GM21447 (cell line): ENCODE results near the gene TSPAN18.
A peak's percentile ranks its signal among the peaks of the same experiment; 100 is the strongest.

Experiments used
- ATAC-seq: cut with Tn5 transposase; IDR thresholded peaks from one replicate; pipeline ENCODE4 v1.9.1; 2021; ENCODE audit not compliant: unreplicated experiment

The TSPAN18 gene

DNA sequence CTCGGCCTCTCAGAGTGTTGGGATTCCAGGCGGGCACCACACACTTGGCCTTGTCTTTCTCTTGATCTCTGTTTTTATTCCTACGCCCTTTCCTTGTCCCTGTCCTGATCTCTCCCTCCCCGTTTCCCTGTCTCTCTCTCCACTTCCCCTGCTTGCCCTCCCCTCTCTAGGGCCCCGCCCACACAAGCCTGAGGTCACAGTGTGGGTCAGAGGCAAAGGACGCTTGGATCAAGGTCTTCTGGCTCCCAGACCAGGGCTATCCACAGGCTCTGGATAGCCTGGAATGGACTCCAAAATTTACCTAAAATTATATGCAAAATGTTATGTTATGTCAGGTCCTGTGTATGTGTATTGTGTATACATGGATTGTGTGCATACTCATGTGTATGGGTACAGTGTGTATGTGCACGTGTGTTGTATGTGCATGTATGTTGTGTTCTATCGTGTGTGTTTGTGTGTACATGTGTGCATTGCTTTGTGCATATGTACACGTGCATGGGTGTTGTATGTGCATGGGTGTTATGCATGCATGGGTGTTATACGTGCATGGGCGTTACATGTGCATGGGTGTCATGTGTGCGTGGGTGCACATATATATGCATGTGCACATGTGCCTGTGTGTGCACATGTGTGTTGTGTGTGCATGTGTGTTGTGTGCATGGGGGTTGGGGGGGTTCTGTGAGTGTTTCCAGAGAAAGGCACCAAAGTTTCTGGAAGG, 185.7 kb downstream of the TSPAN18 start:
- no peak for ATAC-seq

DNA sequence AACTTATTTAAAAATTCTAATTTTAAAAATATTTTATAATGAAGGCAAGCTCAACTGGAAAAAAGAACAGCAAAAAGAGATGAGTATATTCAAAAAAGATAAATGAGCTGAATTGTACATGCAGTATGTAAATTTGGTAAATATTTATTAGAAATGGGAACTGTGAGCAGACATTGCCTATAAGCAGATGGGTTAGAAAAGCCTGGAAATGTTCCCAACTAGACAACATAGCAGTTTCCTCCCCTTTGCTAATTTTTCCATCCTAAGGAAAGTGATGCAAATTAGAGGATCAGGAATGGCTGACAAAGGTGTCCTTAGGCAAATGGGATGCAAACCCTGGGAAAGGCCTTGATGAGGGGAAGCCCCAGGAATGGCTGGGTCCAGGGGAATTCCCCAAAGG, 186.7 kb downstream of the TSPAN18 start:
- ATAC-seq: no peak

- no peak for ATAC-seq
Measured at GRCh38 chr11:44914105-44914504, 187.3 kb downstream of the TSPAN18 start.

- no peak for ATAC-seq
Measured at GRCh38 chr11:44915004-44915403, 188.2 kb downstream of the TSPAN18 start.

- ATAC-seq: no peak
Measured at GRCh38 chr11:44915621-44916020, 188.9 kb downstream of the TSPAN18 start.

DNA sequence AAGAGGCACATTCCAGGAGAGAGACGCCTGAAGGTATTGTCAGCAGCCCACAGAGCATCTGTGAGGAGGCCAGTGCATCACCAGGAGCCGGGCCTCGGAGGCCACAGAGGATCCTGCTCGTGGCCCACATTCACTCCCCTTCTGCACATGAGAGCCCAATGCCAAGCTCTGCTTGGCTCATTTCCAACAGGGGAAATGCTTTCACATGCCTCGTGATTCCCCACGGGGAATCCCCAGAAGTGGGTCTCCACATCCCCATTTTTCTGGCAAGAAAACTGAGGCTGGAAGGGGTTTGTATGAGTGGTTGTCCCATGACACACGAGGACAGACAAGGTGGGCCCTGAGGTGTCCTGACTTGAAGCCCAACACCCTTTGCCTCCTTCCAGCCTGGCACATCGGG, 189.6 kb downstream of the TSPAN18 start:
- ATAC-seq: no peak

- no peak for ATAC-seq
Measured at GRCh38 chr11:44916801-44917385, 190.1 kb downstream of the TSPAN18 start.

DNA sequence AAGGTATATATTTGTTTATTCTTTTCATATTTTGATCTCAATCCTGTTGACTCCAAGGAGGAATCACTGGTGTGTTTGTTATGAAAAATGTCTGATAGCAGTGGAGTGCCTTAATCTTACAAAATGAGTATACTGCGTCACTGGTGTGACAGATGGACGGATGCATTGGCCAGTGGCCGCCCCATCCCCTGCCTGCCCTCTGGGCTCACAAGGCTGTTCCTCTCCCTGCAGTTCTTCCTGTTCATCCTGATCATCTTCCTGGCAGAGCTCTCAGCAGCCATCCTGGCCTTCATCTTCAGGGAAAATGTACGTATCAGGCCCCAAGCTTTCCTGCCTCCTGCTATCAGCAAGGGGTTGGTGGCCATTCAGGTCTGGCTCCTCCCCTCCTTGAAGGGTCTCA, 191.0 kb downstream of the TSPAN18 start:
- ATAC-seq: no peak

GRCh38 chr11:44920451-44920850, 193.7 kb downstream of the TSPAN18 start:
- ATAC-seq: no peak

GRCh38 chr11:44923115-44923514, 196.4 kb downstream of the TSPAN18 start:
- ATAC-seq: no peak

- no peak for ATAC-seq
Measured at GRCh38 chr11:44923806-44924205, 197.0 kb downstream of the TSPAN18 start.

DNA sequence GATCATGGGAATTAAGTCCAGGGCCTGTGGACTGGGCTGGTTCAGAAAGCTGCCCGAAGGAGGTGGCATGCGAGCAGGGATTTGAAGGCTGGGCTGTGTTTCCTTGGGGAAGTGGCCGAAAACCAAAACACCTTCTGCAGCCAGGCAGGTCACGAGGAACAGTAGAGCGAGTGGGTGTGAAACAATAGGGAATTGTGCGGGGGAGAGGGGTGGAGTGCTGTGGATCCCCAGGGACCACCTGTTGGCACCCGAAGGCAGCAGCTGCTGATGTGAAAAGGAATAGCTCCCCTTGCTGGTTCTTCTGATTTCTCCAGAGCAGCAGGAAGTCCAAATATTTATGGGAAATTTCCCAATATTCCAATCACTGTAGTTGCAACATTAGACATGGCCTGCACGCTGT, 199.3 kb downstream of the TSPAN18 start:
- no peak for ATAC-seq

DNA sequence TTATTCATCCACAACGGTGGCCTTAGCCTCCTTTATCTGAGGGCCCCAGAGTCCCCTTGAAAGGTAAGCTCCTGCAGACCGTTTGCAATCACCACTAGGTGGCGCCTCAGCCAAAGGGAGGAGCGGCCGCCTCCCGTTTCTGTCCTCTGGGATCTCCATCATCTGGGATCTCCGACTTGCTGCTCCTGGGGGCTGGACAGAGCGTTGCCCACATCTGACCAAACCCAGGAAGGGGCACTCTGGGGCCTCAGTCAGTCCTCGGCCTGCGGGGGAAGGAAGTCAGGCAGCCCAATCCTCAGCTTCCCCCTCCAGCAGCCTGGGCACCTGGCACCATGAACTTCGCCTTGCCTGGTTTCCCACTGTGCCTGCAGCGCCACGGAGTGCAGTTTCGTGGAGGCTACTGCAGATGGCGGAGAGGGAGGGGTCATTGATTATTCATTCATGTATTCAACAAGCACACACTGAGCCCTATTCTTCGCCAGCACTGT, 200.5 kb downstream of the TSPAN18 start:
- no peak for ATAC-seq

- ATAC-seq: no peak
Measured at GRCh38 chr11:44928144-44928543, 201.4 kb downstream of the TSPAN18 start.

- no peak for ATAC-seq
Measured at GRCh38 chr11:44928816-44929215, 202.1 kb downstream of the TSPAN18 start.

GRCh38 chr11:44930588-44931302, 204.0 kb downstream of the TSPAN18 start:
- no peak for ATAC-seq

- no peak for ATAC-seq
Measured at GRCh38 chr11:44931466-44931865, 204.7 kb downstream of the TSPAN18 start.

GRCh38 chr11:44934110-44934509, 207.3 kb downstream of the TSPAN18 start:
- ATAC-seq: no peak

DNA sequence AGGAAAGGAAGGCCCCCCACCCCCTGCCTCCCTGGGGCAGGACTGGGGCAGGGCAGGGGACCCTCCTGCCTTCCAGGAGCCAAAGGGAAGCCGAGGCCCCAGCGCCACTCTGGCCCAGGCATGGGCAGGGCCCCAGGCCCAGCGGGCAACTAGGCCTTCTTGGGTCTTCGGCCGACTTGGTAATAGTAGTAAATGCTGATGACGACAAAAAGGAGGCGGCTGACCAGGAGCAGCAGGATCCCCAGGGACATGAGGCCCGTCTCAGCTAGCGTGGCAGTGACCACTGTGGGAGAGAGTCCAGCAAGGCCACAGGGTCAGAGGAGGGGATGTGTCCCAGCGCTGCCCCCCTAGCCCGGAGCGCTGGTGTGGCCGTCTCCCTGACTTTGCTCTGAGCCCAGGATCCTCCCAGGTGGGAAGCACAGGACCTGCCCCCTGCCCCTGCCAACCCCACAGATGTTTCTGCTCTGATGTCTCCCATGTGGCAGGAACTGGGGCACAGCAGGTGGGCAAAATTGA, 208.0 kb downstream of the TSPAN18 start:
- no peak for ATAC-seq

DNA sequence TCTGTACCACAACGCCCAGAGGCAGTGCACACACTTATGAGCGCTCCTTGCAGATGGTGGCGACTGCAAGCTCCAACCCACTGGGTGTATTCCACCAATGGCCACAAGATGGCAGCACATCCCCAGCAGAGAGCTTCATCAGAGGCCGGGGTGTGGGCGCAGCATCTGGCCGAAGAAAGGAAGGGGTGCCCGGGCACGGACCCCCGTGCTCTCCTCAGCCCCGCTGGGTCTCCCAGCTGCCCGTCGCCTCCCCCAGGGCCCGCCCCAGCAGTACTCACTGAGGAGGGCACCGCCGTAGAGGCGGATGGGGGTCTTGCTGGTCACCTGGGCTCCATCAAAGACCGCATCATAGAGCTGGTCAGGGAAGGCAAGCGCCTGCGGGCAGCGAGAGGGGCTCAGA, 209.8 kb downstream of the TSPAN18 start:
- ATAC-seq: peak; percentile 58

DNA sequence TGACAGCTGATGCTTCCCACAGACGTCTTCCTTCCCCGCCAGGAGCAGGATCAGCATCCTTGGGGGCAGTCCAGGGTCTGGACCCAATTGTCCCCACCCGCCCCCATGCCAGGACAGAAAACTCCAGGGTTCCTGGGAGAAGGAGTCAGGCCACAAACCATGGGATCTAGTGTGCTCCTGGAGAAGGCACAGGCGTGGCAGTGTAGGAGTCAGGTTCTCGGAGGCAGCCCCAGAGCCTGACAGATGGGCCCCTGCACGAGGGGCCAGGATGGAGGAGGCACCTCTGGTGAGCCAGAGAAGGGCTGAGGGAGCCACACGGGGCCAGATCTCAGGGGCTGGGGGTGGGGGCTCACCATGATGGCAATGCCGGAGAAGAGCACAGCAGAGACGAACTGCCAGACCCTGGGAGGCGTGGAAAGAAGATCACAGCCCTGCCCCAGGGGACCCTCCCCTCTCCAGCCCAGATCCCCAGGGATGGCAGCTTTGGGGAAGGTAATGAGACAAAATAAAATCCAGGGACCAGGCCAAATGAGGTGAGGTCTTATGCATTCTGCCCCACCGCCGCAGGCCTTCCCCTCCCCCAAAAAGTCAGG, 210.3 kb downstream of the TSPAN18 start:
- ATAC-seq: no peak
